Measurements from ENCODE around the gene CEP126.
"Not testable (repeated sequence)": the region's sequence is repeated elsewhere in the genome, so short reads cannot be mapped to it uniquely, and the experiment has no call there.

CEP126 gene

DNA sequence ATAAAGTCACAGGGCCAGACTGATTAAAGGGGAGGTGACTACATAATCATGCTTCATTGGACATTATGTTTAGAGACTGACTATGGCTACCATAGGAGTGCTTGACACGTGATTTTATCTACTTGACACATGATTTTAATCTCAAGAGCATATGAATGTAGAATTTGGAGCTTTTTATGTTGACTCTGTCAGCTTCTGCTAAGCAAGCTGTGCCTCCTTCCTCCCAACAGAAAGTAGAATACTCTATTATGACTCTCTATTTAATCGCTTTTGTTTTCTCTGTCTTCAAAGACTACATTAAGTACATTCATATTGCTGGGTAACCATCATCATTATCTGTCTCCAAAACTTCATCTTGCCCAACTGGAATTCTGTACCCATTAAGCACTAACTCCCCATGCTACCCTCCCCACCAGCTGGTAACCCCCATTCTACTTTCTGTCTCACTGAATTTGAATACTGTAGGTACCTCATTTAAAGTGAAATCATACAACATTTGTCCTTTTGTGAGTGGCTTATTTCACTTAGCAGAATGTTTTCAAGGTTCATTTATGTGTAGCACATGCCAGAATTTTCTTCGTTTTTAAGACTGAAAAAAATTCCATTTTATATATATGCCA lies 26.2 kb downstream of the CEP126 start:
- DNase-seq (ENCODE audit: low read depth) = no peak

DNA sequence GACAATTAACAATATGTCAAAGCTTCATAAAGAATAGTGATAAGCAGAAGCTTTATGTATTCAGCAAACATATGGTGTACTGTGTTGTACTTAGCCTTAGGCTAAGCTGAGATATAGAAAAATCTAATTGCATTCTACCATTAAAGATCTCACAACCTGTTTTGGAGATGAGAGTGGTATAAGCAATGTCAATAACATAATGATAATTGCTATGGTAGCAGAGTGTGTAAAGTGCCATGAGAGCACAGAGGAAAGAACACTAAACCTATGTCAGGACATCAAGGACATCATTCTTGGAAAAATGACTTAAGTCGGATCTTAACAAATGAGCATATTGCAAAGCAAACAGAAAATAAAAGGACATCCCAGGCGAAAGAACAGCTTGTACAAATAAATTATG lies 30.1 kb downstream of the CEP126 start:
- DNase-seq (ENCODE audit: low read depth) = no peak

- no peak for DNase-seq (ENCODE audit: low read depth)
Observed at GRCh38 chr11:101945448-101945847, 30.6 kb downstream of the CEP126 start.

GRCh38 chr11:101949680-101950220 lies 34.9 kb downstream of the CEP126 start:
- no peak for DNase-seq (ENCODE audit: low read depth)

DNA sequence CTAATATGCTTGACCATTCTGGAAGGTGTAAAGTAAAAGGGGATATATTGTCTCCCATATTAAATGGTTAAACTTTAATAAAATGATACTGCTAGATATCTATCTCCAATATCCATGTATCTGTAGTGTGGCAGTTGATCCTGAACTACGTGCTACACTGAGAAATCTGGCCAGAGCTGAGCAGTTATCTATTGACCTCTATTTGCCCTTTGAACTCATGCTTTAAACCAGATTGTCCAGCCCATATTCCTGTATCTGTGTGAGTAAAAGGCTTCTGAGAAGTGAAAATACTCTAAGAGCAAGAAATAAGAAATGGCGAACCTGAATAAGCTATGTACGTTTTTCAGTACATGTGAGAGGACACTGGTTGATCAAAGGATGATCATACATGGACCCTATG lies 40.5 kb downstream of the CEP126 start:
- no peak for DNase-seq (ENCODE audit: low read depth)

DNA sequence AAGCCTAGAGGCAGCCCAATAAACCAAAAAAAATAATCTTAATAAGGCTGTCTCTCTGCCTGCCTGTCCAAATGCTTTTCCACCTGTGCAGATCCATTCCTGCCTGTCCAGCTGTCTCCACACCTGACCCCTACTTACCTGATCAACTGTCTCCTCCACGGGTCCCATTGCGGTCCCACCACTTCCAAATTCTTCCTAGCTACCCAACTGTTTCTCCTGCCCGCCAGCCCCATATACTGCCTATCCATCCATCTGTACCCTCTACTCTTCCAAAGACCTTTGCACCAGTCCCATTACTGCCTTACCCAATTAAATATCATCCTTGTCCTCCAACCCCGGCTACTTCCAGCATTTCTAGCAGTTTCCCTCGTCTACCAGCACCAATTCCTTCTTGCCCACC lies 40.9 kb downstream of the CEP126 start:
- no peak for DNase-seq (ENCODE audit: low read depth)

DNA sequence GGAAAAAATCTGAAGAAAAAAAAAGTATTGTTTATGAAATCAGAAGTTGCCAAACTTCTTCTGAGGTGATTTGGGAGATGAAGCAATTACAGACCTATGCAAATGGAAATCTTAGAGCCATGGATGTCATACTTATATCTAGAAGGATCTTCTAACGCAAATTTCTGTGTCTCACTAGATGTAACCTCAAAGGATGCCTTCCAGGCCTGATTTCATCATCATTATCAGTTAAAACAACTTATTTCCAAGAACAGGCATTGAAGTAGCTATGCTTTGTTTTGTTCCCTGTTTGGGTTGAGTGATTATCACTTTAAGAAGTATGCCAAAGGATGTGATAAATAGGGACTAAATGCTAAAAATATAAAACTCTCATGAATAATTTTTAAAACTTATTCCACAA lies 45.4 kb downstream of the CEP126 start:
- DNase-seq (ENCODE audit: low read depth) = no peak

DNA sequence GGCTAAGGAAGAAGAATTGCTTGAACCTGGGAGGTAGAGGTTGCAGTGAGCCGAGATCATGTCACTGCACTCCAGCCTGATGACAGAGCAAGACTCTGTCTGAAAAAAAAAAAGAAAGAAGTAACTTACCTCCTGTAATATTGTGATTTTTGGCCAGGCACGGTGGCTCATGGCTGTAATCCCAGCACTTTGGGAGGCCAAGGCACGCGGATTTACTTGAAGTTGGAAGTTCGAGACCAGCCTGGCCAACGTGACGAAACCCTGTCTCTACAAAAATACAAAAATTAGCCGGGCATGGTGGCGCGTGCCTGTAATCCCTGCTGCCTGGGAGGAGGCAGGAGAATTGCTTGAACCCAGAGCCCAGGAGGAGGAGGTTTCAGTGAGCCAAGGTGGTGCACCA lies 49.4 kb downstream of the CEP126 start:
- not testable (repeated sequence) for DNase-seq (ENCODE audit: low read depth)

- no peak for DNase-seq (ENCODE audit: low read depth)
Observed at GRCh38 chr11:101974255-101974654, 59.4 kb downstream of the CEP126 start.

GRCh38 chr11:101974771-101975170 lies 60.0 kb downstream of the CEP126 start:
- DNase-seq (ENCODE audit: low read depth) = no peak

DNA sequence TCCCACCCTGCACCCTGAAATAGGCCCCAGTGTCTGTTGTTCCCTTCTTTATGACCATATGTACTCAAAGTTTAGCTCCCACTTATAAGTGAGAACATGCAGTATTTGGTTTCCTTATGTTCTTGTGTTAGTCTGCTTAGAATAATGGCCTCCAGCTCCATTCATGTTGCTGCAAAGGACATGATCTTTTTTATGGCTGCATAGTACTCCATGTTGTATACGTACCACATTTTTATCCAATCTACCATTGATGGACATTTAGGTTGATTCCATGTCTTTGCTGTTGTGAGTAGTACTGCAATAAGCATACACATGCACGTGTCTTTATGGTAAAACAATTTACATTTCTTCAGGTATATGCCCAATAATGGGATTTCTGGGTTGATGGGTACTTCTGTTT lies 60.9 kb downstream of the CEP126 start:
- no peak for DNase-seq (ENCODE audit: low read depth)

DNA sequence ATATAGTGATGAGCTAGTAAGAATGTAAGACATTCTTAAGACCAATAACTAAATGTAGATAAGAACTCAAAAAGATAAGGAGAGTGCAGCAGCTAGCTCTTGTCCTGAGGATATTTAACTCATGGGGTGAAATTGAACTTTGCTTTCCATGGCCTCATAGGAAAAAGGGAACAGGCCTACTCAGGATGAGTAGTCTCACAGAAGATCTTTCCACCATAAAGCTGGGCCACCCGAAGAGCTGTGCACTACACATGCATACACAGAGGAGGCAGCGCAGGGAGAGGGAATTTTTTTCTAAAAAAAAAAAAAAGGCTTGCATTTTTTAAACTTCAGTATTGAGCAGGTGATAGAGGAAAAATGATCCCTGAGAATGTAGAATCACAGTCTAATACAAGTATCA lies 72.6 kb downstream of the CEP126 start:
- no peak for DNase-seq (ENCODE audit: low read depth)

GRCh38 chr11:101993172-101993571 lies 78.4 kb downstream of the CEP126 start:
- no peak for DNase-seq (ENCODE audit: low read depth)

DNA sequence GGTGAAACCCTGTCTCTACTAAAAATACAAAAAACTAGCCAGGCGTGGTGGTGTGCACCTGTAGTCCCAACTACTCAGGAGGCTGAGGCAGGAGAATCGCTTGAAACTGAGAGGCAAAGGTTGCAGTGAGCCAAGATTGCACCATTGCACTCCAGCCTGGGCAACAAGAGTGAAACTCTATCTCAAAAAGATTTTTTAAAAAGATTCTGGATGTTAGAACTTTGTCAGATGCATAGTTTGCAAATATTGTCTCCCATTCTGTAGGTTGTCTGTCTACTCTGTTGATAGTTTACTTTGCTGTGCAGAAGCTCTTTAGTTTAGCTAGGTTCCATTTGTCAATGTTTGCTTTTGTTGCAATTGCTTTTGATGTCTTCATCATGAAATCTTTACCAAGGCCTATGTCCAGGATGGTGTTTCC lies 79.3 kb downstream of the CEP126 start:
- not testable (repeated sequence) for DNase-seq (ENCODE audit: low read depth)

GRCh38 chr11:101996111-101996510 lies 81.3 kb downstream of the CEP126 start:
- no peak for DNase-seq (ENCODE audit: low read depth)

- DNase-seq (ENCODE audit: low read depth) = no peak
Observed at GRCh38 chr11:102001657-102002338, 87.0 kb downstream of the CEP126 start.

GRCh38 chr11:102004220-102004619 lies 89.4 kb downstream of the CEP126 start:
- DNase-seq (ENCODE audit: low read depth) = no peak

DNA sequence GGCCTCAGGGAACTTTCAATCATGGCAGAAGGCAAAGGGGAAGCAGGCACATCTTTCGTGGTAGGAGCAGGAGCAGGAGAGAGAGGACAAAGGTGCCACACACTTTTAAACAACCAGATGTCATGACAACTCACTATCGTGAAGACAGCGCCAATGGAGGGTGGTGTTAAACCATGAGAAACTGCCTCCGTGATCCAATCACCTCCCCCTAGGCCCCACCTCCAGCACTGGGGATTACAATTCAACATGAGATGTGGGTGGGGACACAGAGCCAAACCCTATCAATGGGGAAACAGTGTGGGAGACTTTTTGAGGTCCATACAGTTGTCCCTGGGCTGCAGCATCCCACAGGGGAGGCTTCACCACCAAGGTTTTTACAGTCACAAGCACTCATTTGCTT lies 90.5 kb downstream of the CEP126 start:
- DNase-seq (ENCODE audit: low read depth) = no peak

GRCh38 chr11:102006835-102007566 lies 92.2 kb downstream of the CEP126 start:
- no peak for DNase-seq (ENCODE audit: low read depth)

- DNase-seq (ENCODE audit: low read depth) = no peak
Observed at GRCh38 chr11:102007567-102008437, 93.0 kb downstream of the CEP126 start.

GRCh38 chr11:102010776-102011494 lies 96.1 kb downstream of the CEP126 start:
- no peak for DNase-seq (ENCODE audit: low read depth)

Measured in activated T-cell treated with anti-CD3 and anti-CD28 coated beads for 1 hour (primary cell).